Activated T-cell treated with anti-CD3 and anti-CD28 coated beads for 24 hours (primary cell): ENCODE results near the gene TIMM23.
"Not testable (repeated sequence)": the region's sequence is repeated elsewhere in the genome, so short reads cannot be mapped to it uniquely, and the experiment has no call there.

ENCODE experiments used
- DNase-seq: peaks from one replicate; pipeline ENCODE4 v3.0.0-alpha.2; 2020; ENCODE audit warnings: low read depth

Gene TIMM23, protein sequence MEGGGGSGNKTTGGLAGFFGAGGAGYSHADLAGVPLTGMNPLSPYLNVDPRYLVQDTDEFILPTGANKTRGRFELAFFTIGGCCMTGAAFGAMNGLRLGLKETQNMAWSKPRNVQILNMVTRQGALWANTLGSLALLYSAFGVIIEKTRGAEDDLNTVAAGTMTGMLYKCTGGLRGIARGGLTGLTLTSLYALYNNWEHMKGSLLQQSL

DNA sequence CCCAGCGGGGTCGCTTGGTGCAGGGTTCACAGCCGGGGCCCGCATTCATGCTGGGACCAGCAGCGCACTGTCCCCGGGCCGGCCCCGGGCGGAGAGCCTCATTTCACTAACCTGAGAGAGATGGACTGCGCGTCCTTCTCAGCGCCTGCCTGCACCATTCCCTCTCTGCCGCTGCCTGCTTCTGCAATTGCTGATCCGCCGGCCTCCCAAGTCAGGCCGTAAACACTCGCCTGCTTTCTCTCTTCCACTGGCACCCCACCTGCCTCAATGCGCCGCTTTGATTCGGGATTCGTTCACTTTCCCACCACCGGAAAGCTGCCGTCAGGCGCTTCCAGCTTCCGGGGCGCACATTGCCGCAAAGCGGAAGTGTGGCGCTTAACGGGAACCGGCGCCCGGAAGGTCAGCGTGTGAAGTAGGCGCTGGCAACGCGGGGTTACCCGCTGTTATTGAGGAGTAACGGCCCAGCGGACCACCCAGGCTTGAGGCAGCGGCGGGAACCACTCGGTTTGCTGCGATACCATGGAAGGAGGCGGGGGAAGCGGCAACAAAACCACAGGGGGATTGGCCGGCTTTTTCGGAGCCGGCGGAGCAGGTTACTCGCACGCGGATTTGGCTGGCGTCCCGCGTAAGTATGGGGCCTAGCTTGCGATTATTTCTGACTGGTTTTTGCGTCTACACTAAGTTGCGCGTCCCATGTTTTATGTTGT is at the start of gene TIMM23:
TSS of gene TIMM23 (plus strand) at position 384 of the 707 bp plus-strand sequence. CDS start at position 520, 136 bp downstream.
- DNase-seq = peak; percentile 86

DNA sequence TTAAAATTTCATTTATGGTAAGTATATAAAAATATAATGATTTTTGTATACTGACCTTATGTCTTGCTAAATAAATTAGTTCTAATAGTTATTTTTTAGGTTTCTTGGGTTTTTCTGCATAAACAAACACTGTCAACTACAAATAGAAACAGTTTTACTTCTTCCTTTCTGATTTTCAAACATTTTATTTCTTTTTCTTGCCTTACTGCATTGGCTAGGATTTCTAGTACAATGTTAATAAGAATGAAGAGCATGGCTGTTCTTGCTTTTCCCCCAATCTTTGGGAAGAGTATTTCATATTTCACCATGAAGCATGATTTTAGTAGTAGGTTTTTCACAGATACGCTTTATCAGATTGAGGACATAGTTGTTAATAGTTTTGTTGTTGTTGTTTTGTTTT is 45.5 kb upstream of the TIMM23 start:
- DNase-seq = not testable (repeated sequence)

DNA sequence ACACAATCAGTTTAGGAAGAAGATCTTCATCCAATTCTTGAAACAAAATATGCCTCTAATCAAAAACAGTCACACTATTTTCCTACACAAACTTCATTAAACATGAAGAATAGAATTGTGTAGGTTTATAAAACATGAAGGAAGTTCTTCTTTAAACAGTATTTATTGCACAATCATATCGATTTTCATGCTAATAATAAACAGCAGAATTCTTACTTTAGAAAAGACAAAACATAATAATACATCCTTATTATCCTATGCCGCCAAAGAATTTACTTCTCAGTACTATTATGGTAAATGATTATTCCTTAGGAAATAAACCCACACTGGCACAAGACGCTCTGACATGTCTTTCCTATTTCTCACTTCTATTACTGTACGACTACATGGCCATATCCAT is 41.0 kb upstream of the TIMM23 start:
- not testable (repeated sequence) for DNase-seq

DNA sequence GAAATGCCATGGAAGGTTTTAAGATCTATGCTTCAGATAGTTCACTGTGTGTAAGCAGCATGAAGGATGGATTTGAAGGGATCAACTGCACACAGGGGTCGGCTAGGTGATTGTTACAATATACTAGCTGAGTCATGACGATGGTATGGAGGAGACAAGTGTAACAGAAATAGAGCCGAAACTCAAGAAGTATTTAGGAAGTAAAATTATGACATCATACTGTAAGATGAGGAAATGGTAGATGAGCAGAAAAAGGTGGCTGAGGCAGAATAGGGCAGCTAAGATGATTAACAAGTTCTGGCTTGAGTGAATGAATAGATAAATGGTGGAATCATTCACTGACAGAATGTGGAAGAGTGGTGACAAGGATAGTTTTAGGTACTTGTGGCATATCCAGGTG is 37.5 kb upstream of the TIMM23 start:
- not testable (repeated sequence) for DNase-seq

DNA sequence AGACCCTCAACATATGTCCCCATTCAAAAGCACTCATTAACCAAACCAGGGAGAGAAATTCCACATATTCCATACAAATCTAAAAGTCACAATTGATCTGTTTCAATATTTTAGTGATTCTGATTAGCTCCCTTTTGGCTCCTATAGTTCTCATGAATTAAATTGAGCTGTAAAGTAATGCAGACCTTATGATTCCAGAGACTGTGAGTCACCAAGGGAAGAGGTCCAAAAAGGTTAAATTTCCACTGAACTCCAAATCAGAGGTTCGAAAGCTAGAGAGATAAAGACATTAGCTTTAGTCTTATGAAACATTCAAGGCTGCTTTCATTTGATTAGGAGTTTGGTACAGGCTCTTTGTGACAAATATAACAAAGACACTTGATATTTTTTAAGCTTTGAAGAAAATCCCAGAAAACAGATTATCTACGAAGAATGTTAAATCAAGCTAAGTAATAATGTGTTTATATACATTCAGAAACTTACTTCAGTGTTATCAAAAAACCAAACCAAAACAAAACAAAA is 33.1 kb upstream of the TIMM23 start:
- not testable (repeated sequence) for DNase-seq

DNA sequence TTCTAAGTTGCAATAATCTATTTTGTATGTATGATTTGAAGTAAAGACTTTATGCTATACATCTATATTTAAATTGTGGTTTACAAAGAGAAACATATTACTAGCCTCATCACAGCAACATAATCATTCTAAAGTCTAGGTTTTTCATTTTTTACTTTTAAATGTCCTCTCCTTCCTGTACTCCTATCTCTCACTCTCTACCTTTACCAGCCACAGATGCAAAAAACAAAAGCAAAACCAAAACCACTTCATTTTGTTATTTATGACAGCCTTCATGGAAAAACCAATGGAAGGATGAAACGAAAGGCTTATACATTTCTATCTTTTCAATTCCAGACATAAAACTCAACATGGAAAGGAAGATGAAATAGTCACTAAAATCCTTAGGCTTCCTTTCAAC is 31.1 kb upstream of the TIMM23 start:
- DNase-seq = not testable (repeated sequence)

DNA sequence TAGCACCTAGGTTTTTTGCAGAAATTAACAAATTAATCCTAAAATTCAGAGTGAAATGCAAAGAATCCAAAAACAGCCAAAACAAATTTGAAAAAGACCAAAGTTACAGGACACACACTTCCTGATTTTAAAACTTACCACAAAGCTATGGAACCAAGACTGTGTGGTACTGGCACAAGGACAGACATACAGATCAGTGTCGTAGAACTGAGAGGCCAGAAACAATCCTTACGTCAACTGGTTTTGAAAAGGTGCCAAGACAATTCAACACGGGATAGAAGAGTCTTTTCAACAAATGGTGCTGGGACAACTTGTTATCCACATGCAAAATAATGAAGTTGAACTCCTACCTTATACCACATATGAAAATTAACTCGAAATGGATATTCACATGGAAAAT is 26.8 kb upstream of the TIMM23 start:
- not testable (repeated sequence) for DNase-seq

DNA sequence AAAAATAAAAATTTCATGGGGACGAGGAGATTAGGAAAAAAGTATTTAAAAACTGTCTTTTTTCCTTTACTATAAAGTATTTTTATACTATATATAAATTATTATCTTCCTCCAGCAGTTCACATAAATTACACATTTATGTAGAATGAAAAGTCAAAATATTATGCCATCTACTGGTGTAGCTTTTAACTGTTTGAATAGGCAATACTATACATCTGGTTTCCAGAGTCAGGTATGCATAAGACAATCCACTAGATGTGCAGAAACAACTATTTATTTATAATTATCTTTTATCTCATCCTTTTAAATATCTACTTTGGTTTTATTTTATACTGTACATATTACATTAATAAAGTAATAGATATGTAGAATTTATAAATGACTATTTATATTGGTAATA is 24.9 kb upstream of the TIMM23 start:
- DNase-seq = not testable (repeated sequence)

DNA sequence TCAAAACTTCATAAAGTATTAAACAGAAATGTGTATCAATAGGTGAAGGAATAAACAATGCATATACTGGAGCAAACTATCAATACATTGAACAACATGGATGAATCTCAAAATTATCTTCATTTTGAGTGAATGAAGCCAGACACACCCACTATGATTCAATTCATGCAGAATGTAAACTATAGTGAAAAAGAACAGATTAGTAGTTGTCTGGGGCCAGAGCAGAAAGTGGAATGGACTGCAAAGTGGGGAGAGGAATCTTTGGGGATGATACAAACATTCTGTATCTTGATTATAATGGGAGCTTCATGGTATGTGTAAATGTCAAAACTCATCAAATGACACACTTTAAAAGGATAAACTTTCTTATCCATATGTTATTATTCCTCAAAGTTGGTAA is 23.5 kb upstream of the TIMM23 start:
- not testable (repeated sequence) for DNase-seq

DNA sequence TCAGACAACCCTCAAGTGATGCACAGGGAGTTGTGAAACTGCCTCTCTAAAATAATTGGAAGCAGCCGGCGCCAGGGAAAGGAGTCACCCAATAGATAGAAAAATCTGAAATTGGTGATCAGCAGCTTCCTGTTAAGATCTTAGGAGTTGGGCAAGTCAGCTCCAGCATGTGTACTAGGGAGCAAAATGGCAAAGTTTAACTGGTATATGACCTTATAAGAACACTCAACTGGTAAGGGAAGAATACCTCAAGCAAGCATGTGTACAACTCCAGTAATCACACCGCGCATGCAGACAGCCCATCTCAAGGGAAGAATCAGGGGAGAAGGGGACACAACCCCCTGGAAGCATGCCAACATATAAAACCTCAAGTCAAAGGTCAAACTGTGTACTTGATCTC is 17.9 kb upstream of the TIMM23 start:
- DNase-seq = not testable (repeated sequence)

DNA sequence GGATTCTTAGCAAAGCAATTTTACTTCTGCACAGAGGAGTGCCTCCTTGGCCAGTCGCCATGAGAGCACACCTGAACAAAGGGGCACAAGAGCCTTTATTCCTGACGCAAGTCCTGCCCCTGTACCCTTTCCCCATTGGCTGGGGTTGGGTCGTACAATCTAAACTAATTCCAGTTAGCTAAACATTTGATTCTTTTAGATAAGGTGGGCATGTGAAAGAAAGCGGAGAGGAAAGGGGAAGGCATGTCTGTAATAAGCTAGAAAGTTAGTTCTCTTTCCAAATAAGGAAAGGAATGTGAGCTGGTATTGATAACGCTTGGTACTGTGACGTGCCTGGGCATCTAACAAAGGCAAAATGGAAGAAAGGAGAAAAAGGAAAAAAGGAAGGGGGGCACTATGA is 15.7 kb upstream of the TIMM23 start:
- DNase-seq = not testable (repeated sequence)

DNA sequence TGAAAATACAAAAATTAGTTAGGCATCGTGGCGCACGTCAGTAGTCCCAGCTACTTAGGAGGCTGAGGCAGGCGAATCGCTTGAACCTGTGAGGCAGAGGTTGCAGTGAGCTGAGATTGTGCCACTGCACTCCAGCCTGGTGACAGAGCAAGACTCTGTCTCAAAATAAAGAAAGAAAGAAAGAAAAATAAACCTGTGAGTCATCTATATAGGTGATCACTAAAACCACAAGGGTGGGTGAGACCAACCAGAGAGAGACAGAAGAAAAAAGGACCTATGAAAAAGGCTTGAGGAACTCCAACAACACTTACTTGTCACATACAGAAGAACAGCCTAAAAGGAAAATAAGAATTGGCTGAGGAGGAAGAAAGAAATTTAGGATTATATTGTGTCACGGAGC is 14.4 kb upstream of the TIMM23 start:
- DNase-seq = not testable (repeated sequence)

DNA sequence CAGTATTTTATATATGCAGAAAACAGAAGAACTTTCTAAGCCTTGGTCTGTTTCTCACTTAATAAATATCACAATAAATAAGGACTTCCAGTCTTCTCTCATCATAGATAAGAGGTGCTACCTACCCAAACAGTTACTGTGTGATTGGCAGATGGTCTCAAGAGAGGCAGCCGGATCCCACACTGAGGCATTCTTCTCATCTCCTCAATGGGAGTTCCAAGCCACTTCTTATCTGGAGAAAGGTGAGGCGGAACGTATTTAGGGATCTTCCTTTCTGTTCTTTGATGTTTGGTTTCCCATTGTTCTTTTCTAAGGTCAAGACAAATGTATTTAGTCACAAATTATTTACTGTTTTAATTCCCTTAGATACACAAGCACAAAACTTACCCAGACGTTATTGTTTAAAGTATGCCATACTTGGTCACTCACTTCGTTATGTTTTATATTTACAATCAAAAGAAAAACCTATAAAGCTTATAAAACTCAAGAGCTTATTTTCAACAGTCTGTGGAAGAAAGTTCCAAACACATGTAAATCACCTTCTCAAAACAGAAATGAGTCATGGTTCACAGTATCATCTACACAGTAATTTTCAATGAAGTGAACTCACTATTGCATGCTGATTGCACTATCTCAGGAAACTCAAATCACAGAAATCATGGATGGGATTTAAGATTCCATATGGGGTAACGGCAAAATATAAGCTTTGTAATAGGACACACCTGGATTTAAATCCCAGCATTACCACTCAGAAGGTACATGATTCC is 9.4 kb upstream of the TIMM23 start:
- not testable (repeated sequence) for DNase-seq

DNA sequence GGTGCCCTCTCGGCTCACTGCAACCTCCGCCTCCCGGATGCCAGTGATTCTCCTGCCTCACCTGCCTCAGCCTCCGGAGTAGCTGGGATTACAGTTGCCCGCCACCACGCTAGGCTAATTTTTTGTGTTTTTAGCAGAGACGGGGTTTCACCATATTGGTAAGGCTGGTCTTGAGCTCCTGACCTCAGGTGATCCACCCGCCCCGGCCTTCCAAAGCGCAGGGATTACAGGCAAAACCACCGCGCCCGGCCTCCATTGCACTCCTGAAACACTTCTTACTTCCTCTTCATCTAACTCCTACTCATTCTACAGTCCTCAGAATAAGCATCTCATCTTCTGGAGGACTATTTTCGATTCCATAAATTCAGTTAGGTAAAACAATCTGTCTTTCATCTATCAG is 1.3 kb upstream of the TIMM23 start:
- DNase-seq = not testable (repeated sequence)

DNA sequence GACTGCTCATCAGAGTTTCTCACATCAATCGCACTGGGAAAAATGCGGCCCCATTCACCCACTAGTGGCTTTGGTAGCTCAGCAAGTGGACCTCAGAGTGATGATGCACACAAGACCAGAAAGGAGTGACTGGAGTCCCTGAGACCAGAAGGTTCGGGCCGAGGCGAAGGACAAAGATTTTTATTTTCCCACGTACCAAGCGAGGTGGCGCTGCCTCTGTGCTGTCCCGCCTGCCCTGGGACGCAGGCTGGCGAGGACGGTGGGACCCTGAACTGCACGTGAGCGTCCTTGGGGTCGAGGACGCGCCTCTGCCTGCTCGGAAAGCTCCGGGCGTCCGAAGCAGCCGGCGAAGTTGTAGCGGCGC is 565 bp upstream of the TIMM23 start:
- not testable (repeated sequence) for DNase-seq

DNA sequence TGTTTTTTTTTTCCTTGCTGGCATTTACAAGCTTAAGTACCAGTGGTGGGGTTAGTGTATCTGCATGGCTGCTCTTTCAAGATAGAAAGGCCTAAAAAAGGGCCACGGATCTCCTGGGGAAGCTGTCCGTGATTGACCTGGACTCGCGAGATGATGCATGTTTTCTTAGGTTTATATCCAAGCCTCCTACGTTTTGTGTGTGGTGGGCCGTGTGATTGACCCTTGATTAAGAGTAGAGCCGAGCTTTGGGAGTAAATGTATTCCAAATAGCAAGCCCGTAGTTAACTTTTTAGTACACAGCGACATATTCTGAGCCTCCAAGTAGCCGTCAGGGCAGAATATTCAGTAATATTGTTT is 502 bp downstream of the TIMM23 start:
- not testable (repeated sequence) for DNase-seq

DNA sequence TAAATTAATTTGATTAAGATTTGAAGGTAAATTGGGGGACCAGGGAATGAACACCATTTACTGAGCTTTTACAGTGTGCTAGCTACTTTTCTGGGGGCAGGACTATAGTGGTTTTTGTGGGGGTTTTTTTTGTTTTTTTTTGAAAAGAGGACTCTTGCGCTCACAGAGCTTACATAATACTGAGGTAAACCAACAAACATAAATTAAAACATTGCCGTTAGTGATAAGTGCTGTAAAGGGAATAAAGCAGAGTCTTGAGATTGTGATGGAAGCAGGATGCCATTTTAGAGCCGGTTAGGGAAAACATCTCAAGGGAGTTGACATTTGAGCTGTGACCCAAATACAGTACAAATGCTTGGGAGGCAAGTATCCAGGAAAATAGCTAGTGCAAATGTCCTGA is 1.8 kb downstream of the TIMM23 start:
- not testable (repeated sequence) for DNase-seq

DNA sequence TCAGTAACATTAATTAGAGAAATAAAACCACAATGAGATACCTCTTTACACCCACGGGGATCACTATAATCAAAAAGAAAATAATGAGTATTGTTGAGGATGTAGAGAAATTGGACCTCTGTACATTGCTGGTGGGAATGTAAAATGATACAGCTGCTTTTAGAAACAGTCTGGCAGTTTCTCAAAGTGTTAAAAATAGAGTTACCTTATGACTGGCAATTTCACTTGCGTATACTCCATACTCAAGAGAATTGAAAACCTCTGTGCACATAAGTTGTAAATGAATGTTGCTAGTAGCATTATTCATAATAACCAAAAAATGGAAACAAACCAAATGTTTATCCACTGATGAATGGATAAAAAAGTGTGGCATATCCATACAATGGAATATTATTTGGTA is 6.3 kb downstream of the TIMM23 start:
- not testable (repeated sequence) for DNase-seq

DNA sequence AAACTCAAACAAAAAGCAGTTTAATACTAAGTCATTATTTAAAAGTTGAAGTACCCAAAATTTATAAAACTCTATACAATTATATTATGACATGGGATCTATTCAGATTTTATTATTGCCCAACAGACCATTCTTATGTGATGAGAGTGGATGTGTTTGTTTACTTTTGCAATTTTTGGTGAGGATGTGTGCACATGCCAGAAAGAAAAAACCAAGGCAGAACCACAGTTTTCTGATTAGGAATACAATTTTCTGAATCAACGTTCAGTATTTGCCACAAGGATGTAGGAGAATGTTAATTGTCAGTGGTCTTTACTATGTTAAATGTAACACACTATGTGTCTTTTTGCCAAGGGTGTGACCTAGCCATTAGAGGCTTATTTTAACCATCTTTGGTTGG is 9.1 kb downstream of the TIMM23 start:
- not testable (repeated sequence) for DNase-seq

DNA sequence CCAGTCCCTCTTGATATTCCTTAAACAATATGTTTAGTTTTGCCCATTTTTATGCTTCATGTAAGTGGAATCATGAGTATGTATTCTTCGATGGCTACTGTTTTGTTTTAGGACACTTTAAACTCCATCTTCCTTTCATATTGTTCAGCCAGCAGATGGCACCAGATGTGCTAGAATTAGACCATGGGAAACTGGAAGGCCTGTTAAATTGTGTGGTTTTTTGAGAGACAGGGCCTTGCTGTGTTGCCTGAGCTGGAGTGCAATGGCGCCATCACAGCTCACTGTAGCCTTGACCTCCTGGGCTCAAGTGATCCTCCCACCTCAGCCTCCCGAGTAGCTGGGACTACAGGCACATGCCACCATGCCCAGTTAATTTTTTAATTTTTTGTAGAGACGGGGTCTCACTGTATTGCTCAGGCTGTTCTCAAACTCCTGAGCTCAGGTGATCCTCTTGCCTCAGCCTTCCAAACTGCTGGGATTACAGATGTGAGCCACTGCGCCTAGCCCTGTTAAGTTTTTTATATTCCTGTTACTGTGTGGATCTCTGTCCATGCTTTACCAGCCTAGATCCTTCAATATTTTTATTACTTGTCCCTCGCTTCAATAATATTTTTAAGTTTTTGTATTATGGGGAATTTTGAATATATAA is 11.4 kb downstream of the TIMM23 start:
- not testable (repeated sequence) for DNase-seq

DNA sequence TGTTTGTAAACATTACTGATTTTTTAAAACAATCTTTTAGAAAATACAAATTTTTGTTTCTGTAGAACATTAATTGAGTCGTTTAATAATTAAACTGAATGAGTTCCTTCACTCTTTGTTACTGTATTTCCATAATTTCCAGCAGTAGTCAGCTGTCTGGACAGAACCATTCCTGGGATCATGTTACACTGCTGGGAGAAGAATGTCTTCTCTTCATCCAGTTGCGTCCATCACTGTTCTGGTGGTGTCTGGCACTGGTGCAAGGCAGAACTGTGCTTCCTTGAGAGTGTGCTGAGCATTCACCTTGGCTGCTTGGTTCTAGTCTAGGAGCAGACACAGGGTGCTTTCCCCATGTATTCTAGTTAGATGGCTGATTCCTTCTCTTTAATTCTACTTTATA is 12.2 kb downstream of the TIMM23 start:
- not testable (repeated sequence) for DNase-seq

DNA sequence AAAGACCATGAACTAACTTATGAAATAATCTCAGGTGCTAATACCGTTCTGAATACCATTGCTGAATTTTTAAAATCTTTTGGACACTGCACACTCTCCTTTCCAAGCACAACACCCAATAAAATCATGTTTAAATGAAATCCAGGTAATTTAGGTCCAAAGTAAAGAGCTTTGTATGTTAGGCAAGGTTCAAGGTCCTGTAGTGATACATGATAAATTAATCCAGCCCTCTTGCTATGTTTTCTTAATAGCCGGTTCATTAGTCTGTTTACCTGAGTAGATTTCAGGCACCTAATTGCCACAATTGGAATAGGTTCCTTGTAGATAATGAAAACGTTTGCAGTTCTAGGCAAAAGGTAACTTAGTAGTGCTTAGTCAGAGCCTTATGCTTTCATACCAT is 13.3 kb downstream of the TIMM23 start:
- DNase-seq = not testable (repeated sequence)
